ENCODE results near the gene AFF2. TPM values are rescaled to one million over a fixed set of nuclear protein-coding genes. Genes with fewer than 3 reads are reported as not detected.

Gene AFF2
- polyA plus RNA-seq, 4 donors = 4.2 to 6.0 (median 4.7) TPM

DNA sequence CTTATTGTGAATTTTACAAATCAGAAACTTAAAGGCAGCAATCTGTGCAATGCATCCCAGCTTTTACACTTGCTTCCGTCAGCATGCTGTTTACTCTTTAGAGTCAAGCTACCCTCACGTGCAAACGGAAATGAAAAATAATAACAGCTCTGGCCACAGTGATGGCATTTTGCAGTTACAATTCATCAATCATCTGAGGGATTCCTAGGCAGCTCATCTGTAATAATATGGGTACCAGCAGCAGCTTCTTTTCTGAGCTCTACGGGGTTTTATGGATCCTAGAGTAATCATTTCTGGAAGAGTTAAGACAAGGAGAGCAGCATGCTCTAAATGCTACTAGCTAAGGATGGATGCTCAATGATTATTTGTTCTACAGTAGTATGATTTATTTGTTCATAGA is 313.6 kb downstream of the AFF2 start:
- DNase-seq (ENCODE audit: low read depth in 4 of 4, low spot score in 2 of 4) = no peak

- no peak for DNase-seq (ENCODE audit: low read depth in 4 of 4, low spot score in 2 of 4)
Observed at GRCh38 chrX:148815218-148815961, 315.0 kb downstream of the AFF2 start.

DNA sequence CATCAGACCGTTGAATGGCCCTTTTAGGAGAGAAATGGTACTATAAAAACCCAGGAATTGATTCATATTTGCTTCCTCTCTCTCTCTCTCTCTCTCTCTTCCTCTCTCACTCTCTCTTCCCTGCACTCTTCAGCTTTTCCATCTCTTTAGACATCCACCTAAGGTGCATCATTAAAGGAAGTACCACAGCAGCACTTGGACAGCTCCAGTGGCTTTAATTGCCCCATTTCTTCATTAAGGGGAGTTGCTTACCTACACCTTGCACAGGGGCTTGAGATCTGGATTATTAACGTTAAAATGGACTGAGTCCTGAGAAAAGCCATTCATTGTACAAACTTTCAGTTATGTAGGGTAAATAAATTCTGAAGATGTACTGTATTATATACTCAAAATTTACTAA is 323.6 kb downstream of the AFF2 start:
- no peak for DNase-seq (ENCODE audit: low read depth in 4 of 4, low spot score in 2 of 4)

DNA sequence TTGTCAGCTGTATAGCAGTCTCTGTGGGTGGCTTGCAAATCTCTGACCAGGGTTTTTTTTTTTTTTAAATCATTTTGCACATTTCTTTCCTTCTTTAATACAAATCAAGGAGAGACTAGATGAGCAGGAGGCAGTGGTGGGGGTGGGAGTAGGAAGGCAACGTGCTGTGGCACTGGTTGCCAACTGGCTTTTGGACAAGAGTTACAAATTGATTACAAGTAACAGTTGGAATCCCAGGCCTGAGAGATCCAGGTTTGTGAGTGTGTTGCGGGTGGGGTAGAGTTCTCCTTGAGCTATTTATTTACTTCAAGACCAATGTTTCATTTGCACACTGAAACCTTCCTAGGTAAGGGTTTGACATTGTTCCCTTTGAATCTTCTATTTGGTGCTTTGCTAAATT is 325.3 kb downstream of the AFF2 start:
- no peak for DNase-seq (ENCODE audit: low read depth in 4 of 4, low spot score in 2 of 4)

DNA sequence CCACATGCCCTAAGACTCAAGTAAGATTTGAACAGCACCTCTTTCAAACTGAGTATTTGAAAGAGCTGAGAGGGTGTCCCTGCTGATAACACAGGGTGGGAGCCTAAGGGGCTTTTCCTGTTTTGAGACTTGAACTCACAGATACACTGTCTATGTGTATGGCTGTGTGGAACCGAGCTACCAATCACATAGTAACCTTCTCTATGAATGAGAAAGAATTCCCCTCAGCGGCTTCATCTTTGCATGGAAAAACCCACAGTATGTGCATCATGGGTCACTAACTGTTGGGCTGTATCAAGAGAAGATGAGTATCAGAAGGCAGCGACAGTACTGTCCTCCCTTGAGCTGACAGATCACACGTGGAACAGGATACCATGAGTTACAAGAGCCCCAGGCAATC is 336.3 kb downstream of the AFF2 start:
- no peak for DNase-seq (ENCODE audit: low read depth in 4 of 4, low spot score in 2 of 4)

- DNase-seq (ENCODE audit: low read depth in 4 of 4, low spot score in 2 of 4) = no peak
Observed at GRCh38 chrX:148850631-148851030, 350.2 kb downstream of the AFF2 start.

DNA sequence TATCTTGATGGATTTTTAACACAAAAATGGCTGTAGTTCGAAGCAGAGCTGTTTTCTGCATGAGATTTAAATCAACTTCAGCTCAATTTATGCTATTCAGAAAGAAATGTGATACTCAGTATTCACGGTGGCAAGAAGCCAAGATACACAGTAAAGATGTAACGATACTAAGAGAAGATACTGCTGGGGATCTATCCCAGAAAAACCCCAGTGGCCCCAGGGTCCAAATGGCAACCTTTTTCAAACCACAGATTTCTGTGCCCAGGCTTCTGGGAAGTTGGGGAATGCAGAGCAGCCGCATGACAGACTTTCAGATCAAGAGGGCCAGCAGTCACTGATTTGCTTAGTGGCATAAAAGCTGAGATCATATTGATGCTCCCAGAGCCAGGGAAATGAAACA is 353.9 kb downstream of the AFF2 start:
- no peak for DNase-seq (ENCODE audit: low read depth in 4 of 4, low spot score in 2 of 4)

DNA sequence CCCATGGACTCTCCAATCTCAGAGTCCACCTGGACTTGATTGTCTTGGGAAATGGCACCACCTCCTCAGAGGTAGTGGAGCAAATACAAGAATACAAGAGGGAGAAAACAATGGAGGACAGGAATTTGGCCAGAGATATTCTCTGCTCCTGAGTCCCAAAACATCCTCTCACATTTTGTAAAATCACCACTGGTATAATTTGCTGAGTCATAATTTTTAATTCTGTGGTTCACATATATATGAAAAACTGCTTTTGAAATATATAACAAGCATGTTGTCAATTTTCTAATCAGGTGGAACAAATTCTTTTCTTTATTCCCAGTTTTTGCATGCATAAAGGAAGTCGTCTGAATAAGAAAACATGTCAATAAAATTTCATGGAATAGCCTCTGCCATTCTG is 356.1 kb downstream of the AFF2 start:
- DNase-seq (ENCODE audit: low read depth in 4 of 4, low spot score in 2 of 4) = no peak

- DNase-seq (ENCODE audit: low read depth in 4 of 4, low spot score in 2 of 4) = no peak
Observed at GRCh38 chrX:148865277-148866210, 365.1 kb downstream of the AFF2 start.

DNA sequence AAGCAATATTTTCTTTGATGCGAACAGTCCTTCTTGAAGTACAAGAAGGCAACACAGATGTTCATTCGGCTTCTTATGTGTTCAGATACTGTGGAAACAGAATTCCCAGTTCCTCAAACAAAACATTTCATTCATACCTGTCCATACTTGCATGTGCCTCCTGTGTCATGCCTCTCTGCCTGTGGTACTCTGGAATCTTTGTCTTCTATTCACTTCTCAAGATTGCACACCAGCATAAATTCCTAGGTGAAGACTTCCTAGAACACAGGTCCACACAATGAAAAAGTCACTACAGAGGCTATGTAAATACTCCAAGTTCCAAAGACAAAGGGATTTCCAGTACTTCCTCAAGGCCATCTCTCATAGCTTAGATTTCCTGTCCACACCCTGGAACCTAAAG is 367.2 kb downstream of the AFF2 start:
- no peak for DNase-seq (ENCODE audit: low read depth in 4 of 4, low spot score in 2 of 4)

- DNase-seq (ENCODE audit: low read depth in 4 of 4, low spot score in 2 of 4) = no peak
Observed at GRCh38 chrX:148871422-148872160, 371.2 kb downstream of the AFF2 start.

GRCh38 chrX:148872161-148872535 is 371.7 kb downstream of the AFF2 start:
- no peak for DNase-seq (ENCODE audit: low read depth in 4 of 4, low spot score in 2 of 4)

DNA sequence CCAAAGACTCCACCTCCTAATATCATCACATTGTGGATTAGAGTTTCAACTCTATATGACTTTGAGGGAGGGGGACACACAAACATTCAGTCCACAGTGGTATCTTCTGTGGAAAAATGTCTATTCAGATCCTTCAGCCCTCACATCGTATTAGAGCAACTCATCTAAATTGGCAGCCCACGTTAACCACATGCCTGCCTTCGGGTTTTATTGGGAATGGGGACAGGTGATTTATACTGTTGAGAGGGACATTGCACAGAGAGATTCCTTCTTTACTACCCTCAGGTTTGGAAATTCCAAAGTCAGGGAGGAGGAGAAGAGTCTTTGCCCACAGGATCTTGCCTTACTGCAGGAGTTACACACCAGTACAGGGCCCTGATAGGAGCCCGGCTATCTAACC is 372.5 kb downstream of the AFF2 start:
- DNase-seq (ENCODE audit: low read depth in 4 of 4, low spot score in 2 of 4) = no peak

DNA sequence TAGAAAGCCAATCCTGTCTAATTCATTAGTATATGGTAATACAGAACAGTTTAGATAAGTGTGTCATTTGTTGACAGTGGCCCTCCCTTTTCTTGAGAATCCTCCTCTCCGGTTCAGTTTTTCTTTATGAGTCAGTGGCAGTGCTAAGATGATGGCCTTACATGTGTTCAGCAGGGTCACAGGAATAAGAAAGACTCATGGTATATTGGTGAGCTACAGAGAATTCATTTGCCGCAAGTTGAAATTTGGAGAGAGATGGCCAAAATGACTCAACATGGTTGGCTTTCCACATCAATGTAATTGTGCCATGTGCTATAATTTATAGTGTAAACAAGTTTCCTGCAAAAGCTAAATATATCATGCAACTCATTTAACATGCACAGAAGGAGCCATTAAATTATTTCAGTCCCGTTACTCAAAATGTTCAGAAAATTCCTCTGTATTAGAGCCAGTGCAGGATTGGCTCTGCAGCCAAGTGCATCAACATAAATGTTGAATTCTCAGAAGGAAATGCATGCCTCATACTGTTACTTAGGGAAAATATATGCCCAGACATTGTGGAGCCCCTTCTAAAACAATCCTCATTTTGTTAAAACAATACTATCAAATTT is 374.3 kb downstream of the AFF2 start:
- no peak for DNase-seq (ENCODE audit: low read depth in 4 of 4, low spot score in 2 of 4)

GRCh38 chrX:148878371-148878770 is 378.0 kb downstream of the AFF2 start:
- no peak for DNase-seq (ENCODE audit: low read depth in 4 of 4, low spot score in 2 of 4)

- no peak for DNase-seq (ENCODE audit: low read depth in 4 of 4, low spot score in 2 of 4)
Observed at GRCh38 chrX:148885203-148885602, 384.8 kb downstream of the AFF2 start.

DNA sequence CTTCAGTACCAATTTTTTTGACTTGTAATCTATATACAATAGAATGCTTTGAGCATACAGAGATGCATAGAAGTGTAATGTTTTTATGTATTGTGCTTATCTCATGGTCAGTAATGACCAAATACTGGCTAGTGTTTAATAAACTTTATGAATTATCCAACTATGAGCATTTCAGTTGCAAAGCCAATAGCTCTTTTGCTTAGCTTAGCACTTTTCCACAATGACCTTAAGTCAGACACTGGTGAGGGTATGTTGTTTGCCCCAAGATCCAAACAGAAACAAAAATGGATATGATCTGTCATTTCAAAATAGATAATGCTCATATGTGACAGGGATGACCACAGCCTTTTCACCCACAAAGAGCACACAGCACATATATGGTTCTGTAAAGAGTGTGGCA is 393.0 kb downstream of the AFF2 start:
- DNase-seq (ENCODE audit: low read depth in 4 of 4, low spot score in 2 of 4) = no peak

- DNase-seq (ENCODE audit: low read depth in 4 of 4, low spot score in 2 of 4) = no peak
Observed at GRCh38 chrX:148902581-148902980, 402.2 kb downstream of the AFF2 start.

DNA sequence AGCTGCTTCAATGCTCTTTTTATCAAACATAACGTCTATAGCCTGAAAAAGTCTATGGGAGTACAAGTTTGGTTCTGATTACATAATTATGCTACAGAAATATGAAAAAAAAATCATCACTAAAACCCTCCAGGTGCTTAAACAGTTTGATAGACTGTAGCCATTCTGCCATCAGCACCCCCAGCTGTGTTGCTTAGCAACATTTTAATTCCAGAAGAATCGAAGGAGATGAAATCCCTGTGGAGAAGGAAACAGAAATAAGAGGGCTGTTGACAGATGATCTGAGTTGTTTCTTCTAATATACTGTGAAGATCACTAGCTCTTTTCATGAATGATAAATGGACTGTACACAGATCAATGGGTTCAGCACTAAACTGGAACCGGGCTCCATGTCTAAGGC is 402.8 kb downstream of the AFF2 start:
- no peak for DNase-seq (ENCODE audit: low read depth in 4 of 4, low spot score in 2 of 4)

DNA sequence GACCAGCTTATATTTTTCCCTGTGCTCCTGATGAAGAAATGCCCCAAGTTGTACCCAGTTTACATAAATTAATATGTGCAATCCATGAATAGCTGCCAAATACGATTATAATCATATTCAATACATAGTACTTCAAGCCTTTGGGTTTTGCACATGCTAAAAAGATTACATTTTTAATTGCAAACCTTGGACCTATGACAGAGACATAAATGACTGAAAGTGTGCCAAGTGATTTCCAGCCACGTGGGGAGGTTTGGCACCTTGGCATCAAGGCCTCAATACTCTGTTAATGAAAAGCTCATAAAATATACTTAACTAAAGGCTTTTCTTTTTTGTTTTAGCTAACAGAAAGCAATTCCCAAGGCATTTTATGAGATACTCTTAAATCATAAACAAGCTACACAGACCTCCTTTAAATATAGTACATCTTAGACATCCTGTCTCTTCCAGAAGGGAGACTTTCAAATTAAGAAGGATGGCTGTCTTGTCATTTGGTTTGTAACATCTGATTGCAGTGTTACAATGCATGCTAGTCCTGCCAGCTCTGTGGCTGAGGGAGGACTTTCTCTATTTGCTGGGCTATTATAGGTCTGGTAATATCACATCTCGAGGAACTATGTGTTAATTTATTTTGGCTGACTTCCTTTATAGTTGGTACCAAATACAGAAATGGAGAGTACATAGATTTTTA is 404.1 kb downstream of the AFF2 start:
- no peak for DNase-seq (ENCODE audit: low read depth in 4 of 4, low spot score in 2 of 4)

Measured in left renal cortex interstitium (tissue), 4 donors.